Vagina (tissue), 2 donors: ENCODE measurements around the gene ADGRG2.

Experiments used
- POLR2A ChIP-seq, 2 donors: fragments of 450-650 bp; IDR thresholded peaks; one replicate each; pipeline ENCODE4 v1.6.1; 2017; ENCODE audit warnings: antibody characterized with exemption in 2 of 2, mild to moderate bottlenecking in 2 of 2, moderate library complexity in 2 of 2
- POLR2AphosphoS5 ChIP-seq, 2 donors: sonication (generic); formaldehyde crosslinking; IDR thresholded peaks; one replicate each; pipeline ENCODE4 v1.9.0; 2017; ENCODE audit warnings: antibody characterized with exemption in 2 of 2, mild to moderate bottlenecking in 2 of 2, low read depth in 1 of 2; ENCODE audit not compliant: insufficient read depth in 1 of 2
- TF ChIP-seq, protein P1 (sequence below), 3 experiments: fragments of 450-650 bp in 2 of 3; fragments of 200-600 bp in 1 of 3; sonication (generic) in 1 of 3; IDR thresholded peaks; one replicate each; pipeline ENCODE4 v1.5.1; 2017 to 2019; ENCODE audit warnings: antibody characterized with exemption in 3 of 3, mild to moderate bottlenecking in 2 of 3, moderate library complexity in 2 of 3

DNA sequence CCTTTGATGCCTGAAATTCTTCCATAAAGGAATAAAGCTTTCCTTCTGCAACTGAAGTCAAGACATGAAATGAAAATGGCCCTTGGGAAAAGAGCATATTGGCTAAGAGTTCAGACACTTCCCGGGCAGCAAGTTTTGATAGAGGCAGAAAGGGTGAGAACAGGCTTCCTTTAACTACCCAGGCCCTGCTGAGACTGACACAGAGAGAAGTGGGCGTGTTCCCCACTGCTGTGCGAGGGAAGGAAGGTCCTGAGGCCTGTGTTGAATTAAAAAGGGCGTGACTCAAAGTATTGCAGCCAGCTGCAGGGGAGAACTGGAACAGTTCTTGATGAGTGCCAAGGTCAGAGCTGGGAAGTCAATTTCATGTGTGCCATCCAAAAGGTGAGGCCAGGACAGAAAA is 33.9 kb upstream of the ADGRG2 start:
- TF ChIP-seq, protein P1, sequence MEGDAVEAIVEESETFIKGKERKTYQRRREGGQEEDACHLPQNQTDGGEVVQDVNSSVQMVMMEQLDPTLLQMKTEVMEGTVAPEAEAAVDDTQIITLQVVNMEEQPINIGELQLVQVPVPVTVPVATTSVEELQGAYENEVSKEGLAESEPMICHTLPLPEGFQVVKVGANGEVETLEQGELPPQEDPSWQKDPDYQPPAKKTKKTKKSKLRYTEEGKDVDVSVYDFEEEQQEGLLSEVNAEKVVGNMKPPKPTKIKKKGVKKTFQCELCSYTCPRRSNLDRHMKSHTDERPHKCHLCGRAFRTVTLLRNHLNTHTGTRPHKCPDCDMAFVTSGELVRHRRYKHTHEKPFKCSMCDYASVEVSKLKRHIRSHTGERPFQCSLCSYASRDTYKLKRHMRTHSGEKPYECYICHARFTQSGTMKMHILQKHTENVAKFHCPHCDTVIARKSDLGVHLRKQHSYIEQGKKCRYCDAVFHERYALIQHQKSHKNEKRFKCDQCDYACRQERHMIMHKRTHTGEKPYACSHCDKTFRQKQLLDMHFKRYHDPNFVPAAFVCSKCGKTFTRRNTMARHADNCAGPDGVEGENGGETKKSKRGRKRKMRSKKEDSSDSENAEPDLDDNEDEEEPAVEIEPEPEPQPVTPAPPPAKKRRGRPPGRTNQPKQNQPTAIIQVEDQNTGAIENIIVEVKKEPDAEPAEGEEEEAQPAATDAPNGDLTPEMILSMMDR (IDR thresholded peaks at IDR 0.05), result no peak
- TF ChIP-seq POLR2A (IDR thresholded peaks at IDR 0.05) (no peak), POLR2AphosphoS5 (IDR thresholded peaks at IDR 0.05; ENCODE audit: insufficient read depth in 1 of 2, low read depth in 1 of 2) (no peak)
